Measurements from ENCODE around the gene USP15. TPM values are rescaled to one million over a fixed set of nuclear protein-coding genes. Genes with fewer than 3 reads are reported as not detected.

USP15 gene
- total RNA-seq: 41.5 and 50.2 TPM in 2 replicates
- polyA plus RNA-seq (2012): 14.4 TPM

GRCh38 chr12:62259993-62260732, at the start of gene USP15:
Gene USP15 (plus strand): TSS chr12:62260404. CDS start chr12:62260415, 11 bp downstream.
- DNase-seq (ENCODE audit: low read depth): peak; percentile 98

DNA sequence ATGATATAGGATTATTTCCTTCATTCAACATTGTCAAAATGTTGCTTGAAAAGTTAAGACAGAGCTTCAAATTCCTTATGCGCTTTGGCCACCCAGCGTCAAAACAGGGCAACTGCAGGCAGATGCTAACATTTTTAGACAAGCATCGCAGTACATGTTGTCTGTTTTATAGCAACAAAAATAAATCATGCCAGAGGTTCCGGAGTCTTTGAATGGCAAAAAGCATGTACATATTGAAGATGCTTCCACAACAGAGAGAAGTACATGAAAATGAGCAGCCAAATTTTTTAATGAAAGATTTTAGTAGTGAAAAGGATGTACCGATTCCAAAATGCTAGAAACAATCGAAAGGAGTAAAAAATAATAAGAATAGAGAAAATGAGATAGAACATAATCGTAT, 49.8 kb upstream of the USP15 start:
- DNase-seq (ENCODE audit: low read depth): peak; percentile 37

- no peak for DNase-seq (ENCODE audit: low read depth)
Measured at GRCh38 chr12:62211510-62211909, 48.7 kb upstream of the USP15 start.

DNA sequence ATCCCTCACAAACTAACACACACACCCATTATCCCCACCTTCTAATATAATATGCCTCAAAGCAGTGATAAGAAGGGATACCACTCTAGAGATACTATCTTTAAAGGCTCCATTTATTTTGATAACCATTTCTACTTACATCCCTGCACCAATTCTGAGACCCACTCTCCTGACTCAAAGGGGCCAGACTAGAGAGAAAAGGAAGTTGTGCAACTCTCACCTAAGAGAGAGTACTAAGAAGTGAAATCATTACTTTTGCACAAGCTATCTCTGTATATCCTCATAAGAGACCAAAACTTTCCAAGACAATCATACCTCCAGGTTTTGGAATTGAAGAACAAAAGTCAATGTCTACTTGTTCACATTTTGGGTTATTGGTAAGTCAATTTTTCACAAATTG, 45.4 kb upstream of the USP15 start:
- DNase-seq (ENCODE audit: low read depth): no peak

DNA sequence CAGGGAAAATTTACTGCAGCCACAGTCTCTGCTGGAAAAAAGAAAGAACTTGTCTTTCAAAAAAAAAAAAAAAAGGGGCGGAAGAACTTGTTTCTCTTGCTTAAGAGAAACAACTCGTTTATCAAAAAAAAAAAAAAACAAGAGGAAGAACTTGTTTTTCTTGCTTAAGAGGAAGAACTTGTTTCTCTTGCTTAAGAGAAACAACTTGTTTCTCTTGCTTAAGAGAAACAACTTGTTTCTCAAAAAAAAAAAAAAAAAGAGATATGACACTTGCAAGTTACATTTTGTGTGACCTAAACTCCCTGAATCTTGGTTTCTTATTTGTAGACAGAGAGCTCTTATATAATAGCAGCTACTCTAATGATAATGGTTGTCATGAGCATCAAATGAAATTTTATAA, 44.7 kb upstream of the USP15 start:
- DNase-seq (ENCODE audit: low read depth): no peak

GRCh38 chr12:62217466-62218194, 42.6 kb upstream of the USP15 start:
- no peak for DNase-seq (ENCODE audit: low read depth)

GRCh38 chr12:62221107-62221506, 39.1 kb upstream of the USP15 start:
- no peak for DNase-seq (ENCODE audit: low read depth)

GRCh38 chr12:62224601-62225000, 35.6 kb upstream of the USP15 start:
- DNase-seq (ENCODE audit: low read depth): no peak

DNA sequence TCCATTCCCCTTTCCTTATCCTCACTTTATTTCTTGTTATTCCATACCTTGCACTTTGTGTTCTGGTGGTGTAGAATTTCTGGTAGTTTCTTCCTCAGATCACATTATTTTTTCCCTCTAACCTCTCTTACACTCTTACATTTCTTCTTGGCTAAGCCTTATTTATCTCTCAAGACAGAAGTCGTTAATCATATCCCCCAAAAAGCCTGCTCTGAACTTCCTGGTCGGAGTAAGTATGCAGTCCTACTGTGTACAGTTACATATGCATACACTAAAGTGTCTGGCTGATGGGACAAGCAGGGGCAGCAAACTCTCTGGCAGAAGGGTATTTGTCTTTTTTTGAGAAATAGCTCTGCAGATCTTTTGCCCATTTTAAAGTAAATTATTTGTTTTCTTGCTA, 33.1 kb upstream of the USP15 start:
- no peak for DNase-seq (ENCODE audit: low read depth)

DNA sequence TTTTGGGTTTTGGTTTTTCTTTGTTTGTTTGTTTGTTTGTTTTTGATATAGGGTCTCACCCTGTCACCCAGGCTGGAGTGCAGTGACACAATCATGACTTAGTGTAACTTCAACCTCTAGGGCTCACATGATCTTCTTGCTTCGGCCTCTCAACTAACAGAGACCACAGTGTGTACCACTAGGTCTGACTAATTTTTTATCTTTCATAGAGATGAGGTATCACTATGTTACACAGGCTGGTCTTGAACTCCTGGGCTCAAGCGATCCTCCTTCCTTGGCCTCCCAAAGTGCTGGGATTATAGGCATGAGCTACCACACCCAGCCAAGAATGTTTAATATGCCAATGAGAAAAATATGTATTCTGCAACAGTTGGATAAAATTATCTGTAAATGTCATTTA, 29.6 kb upstream of the USP15 start:
- no peak for DNase-seq (ENCODE audit: low read depth)

DNA sequence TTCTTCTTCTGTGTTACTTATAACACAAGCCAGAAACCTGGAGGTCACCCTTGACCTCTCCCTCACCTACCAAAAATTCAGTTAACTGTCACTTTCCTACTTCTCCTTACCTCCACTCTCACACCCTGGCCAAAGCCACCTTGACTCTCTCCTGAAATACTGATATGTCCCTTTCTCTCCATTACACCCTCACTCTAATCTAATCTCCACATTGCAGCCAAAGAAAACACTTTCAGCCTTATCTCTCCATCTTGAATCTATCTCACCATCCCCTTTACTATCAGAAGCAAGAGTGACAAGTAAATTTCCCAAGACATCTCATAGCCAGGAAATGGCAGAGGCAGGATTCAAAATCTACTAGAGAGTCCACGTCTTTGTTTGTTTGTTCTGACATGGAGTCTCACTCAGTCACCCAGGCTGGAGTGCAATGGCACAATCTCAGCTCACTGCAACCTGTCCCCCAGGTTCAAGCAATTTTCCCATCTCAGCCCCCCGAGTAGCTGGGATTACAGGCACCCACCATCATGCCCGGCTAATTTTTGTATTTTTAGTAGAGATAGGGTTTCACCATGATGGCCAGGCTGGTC, 28.0 kb upstream of the USP15 start:
- DNase-seq (ENCODE audit: low read depth): no peak

DNA sequence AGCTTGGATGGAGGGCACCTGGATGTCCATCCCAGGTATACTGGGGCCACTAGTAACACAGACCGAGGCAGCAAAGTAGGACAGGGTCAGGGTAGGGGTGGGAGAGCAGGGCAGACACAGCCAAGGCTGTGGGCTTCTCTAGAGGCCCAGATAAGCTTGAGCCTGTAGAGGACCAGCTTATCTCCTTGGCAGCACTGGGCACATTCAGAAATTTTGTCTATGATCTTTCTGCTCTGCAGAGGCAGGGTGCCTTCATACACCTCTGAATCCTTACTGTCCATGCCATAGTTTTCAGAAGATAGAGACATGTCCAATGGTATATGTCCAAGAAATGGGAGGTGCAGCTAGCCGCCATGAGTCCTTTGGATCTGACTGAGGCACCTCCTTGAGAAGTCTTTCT, 26.4 kb upstream of the USP15 start:
- DNase-seq (ENCODE audit: low read depth): no peak

DNA sequence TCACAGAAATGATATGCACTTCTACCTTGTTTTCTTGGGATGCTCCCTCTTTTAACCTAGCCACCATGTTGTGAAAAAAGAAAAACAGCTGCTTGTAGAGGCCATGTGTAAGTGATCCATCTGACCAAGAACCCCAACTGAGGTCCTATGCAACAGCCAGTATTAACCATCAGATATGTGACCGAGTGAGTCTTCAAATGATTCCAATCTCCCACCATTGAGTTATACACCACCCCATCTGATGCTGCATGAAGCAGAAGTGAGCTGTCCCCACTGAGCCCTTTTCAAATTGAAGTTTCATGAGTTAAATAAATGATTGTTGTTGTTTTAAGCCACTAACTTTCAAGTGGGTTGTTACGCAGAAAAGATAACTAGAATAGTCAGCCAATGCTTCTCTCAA, 20.6 kb upstream of the USP15 start:
- DNase-seq (ENCODE audit: low read depth): no peak

DNA sequence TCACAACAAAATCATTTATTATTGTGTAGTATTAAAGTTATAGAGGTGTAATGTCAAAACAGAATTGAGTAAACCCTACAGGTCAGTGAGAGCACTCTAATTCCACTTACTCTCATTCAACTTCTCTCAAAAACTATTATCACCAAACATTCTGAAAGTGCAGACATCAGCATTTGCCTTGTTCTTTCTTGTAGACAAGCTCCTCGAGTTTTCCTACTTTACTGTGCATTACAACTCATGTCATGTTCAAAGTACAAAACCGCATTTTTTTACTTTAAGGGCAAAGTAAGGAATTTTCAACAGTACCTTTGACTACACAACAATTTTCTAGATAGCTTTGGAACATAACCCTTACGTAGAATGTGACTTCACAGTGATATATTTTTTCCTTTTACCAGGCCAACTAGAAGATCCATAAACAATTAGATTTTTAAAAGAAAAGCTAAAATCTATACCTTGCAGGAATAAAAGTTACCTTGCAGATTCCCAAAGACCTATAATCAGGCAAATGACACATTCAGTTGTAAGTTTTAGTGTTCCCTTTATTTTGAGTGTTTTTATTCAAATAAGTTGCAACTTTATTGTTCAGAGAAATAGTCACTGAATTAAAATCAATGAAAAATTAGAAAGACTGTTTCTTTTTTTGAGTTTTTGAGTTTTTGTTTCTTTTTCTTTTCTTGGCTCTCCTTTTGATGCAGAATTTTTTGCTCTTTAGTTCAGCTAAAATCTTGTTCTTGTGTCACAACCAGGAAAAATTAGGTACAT, 12.7 kb upstream of the USP15 start:
- no peak for DNase-seq (ENCODE audit: low read depth)

GRCh38 chr12:62248873-62249272, 11.3 kb upstream of the USP15 start:
- DNase-seq (ENCODE audit: low read depth): no peak

DNA sequence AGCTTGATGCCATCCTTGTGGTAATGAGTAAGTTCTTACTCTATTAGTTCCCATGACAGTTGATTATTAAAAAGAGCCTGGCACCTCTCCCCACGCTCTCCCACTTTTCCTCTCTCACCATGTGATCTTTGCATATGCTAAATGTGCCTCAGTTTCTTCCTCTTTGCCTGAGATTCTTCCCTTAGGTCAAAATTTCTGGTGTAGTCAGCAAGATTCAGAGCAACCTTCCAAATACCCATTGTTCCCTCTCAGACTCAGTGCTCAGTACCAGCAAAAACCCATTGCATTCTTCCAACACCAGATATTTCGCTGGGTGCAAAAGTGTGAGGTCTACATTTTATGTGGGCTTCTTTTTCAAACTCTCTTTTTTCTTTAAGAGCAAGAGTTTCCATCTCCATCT, 10.8 kb upstream of the USP15 start:
- no peak for DNase-seq (ENCODE audit: low read depth)

- DNase-seq (ENCODE audit: low read depth): peak; percentile 56
Measured at GRCh38 chr12:62250671-62251608, 9.3 kb upstream of the USP15 start.

GRCh38 chr12:62251609-62251958, 8.6 kb upstream of the USP15 start:
- no peak for DNase-seq (ENCODE audit: low read depth)

GRCh38 chr12:62252576-62252975, 7.6 kb upstream of the USP15 start:
- DNase-seq (ENCODE audit: low read depth): no peak

- DNase-seq (ENCODE audit: low read depth): no peak
Measured at GRCh38 chr12:62254967-62255366, 5.2 kb upstream of the USP15 start.
